HUES6 (cell line): Measurements from ENCODE around the gene MRC1.

Experiments
- H3K27ac ChIP-seq: 2 replicates; pipeline ENCODE4 v1.7.0; 2013; ENCODE audit warnings: low read depth, mild to moderate bottlenecking, low read length, inconsistent platforms
- H3K27me3 ChIP-seq: 2 replicates; pipeline ENCODE4 v1.6.1; 2013; ENCODE audit warnings: low read length; ENCODE audit not compliant: control insufficient read depth, insufficient read depth
- H3K36me3 ChIP-seq: 2 replicates; pipeline ENCODE4 v1.6.1; 2013; ENCODE audit warnings: low read length; ENCODE audit not compliant: control insufficient read depth, insufficient read depth
- H3K4me1 ChIP-seq: 2 replicates; pipeline ENCODE4 v1.6.1; 2013; ENCODE audit warnings: low read length; ENCODE audit not compliant: control insufficient read depth, insufficient read depth
- H3K4me3 ChIP-seq: 2 replicates; pipeline ENCODE4 v1.5.1; 2013; ENCODE audit warnings: low read depth, low read length
- H3K9ac ChIP-seq: one replicate; pipeline ENCODE4 v1.6.1; 2013; ENCODE audit warnings: mild to moderate bottlenecking, low read length
- H3K9me3 ChIP-seq: 2 replicates; pipeline ENCODE4 v1.6.1; 2013; ENCODE audit warnings: low read depth, low read length; ENCODE audit not compliant: control insufficient read depth, insufficient read depth

MRC1 gene

DNA sequence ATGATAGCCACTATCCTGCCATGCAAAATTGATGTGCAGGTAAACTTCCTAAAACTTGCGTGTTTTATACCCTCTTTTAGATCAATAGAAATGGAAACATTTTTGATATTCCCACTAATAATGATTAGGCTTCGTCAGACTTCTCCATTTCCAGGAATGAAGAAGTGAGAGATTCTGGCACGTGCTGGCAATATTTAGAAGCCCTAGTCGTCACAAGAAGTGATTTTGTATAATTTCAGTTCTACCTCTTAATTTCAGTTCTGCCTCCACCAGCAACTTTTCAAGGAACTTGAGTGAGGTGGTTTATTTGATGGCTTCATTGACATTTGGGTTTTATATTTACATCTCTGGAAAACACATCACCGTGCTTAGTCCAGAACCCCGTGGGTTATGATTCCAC lies 61.9 kb downstream of the MRC1 start:
- Histone ChIP-seq H3K4me1 (no peaks in the 10 kb centered on the region), H3K4me3 (no peak overlapping the region), H3K9me3 (no peaks in the 10 kb centered on the region), H3K9ac (no peak overlapping the region), H3K27me3 (no peaks in the 10 kb centered on the region), H3K27ac (no peak overlapping the region), H3K36me3 (no peaks in the 10 kb centered on the region)

DNA sequence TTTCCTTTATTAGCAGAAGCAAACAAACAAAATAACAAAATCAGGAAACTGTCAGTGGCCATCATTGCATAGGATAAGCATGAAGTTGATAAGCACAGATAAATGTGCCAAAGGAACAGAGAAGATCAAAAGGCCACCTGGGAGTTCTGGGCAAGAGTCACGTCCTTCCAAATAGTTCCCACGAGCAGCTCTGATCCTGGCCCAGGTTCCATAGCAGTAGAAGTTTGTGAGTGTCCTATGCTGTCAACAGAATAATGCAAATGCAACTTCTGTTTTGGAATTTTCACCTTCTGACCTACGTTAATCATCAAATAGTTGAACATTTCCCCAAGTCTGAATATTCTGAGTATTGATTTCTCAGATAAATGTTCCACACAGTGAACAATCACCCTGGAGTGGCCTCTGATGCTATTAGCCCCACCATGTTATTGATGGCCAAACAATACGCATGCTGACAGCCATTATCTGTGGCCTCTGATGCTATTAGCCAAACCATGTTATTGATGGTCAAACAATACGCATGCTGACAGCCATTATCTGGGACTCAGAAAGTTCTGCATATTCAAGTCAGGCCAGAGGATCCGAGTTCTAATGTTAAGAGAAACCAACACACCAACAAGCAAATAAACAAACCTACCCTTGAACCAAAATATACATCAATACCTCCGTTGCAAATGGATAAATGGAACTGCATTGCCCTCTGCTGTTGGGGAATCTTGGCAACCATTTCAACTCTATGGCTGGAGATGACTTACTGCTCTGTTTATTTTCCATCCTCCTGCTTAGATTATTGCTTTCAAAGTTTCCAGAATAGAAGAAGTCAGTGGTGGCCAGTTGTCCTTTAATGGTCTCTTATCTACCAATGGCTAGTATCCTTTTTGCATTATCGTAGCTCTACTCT lies 63.3 kb downstream of the MRC1 start:
- no peak overlapping the region for H3K27ac ChIP-seq
- no peaks in the 10 kb centered on the region for H3K27me3 ChIP-seq
- H3K4me3 ChIP-seq = no peak overlapping the region
- no peaks in the 10 kb centered on the region for H3K9me3 ChIP-seq
- no peak overlapping the region for H3K9ac ChIP-seq
- H3K4me1 ChIP-seq = no peaks in the 10 kb centered on the region
- no peaks in the 10 kb centered on the region for H3K36me3 ChIP-seq

DNA sequence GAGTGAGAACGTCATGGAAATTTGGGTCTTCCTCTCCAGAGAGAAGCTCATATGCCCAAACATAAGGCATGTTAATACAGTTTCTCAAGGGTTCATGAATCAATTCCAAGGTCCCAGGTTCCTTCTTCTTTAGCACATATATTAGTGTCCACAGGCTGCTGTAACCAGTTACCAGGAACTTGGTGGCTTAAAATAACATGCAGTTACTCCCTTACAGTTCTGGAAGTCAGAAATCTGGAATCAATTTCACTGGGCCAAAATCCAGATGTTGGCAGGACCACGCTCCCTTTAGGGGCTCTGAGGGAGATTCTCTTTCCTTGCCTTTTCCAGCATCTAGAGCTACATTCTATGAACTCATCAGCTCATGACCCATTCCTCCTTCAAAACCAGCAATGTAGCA lies 64.8 kb downstream of the MRC1 start:
- H3K27ac ChIP-seq = no peak overlapping the region

DNA sequence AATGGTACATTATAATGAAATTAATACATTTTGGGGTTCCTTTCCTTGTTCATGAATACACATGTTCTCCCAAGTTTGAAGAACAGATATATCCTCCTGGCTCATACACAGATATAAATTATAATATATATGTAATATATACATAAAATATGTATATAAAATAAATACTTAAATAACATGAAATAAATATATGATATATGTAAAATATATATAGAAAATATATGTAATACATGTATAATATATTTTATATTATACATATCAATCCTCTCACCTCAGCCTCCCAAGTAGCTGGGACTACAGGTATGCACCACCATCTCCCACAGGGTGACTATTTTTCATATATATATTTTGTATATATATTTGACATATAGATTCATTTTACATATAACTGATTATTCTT lies 68.0 kb downstream of the MRC1 start:
- no peaks in the 10 kb centered on the region for H3K36me3 ChIP-seq
- H3K27ac ChIP-seq = no peak overlapping the region
- no peaks in the 10 kb centered on the region for H3K27me3 ChIP-seq
- H3K4me1 ChIP-seq = no peaks in the 10 kb centered on the region
- H3K4me3 ChIP-seq = no peak overlapping the region
- H3K9ac ChIP-seq = no peak overlapping the region
- no peaks in the 10 kb centered on the region for H3K9me3 ChIP-seq

More for the DNA sequence above, 64.8 kb downstream of the MRC1 start:
- H3K4me3 ChIP-seq = no peak overlapping the region
- no peaks in the 10 kb centered on the region for H3K9me3 ChIP-seq
- H3K4me1 ChIP-seq = no peaks in the 10 kb centered on the region
- H3K36me3 ChIP-seq = no peaks in the 10 kb centered on the region
- no peak overlapping the region for H3K9ac ChIP-seq
- H3K27me3 ChIP-seq = no peaks in the 10 kb centered on the region

DNA sequence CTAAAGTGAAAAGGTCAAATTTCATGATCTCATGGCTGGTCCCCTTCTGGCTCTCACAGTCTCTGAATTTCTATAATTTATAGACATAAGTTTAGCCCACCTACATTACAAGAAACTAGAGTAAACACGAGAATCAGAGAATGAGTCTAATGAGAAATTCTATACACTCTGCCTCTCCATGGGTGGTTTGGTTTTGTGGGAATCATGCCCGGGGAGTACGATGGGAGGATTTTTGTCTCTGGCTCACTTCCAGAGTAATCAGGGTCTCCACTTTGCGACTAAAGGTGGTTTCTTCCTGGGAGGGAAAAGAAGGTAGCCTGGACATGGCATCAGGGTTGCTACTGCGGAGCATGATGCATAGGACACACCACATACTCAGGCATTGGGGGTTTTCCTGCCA lies 69.7 kb downstream of the MRC1 start:
- H3K9me3 ChIP-seq = no peaks in the 10 kb centered on the region
- no peak overlapping the region for H3K27ac ChIP-seq
- no peaks in the 10 kb centered on the region for H3K4me1 ChIP-seq
- H3K4me3 ChIP-seq = no peak overlapping the region
- no peaks in the 10 kb centered on the region for H3K27me3 ChIP-seq
- H3K36me3 ChIP-seq = no peaks in the 10 kb centered on the region
- H3K9ac ChIP-seq = no peak overlapping the region

DNA sequence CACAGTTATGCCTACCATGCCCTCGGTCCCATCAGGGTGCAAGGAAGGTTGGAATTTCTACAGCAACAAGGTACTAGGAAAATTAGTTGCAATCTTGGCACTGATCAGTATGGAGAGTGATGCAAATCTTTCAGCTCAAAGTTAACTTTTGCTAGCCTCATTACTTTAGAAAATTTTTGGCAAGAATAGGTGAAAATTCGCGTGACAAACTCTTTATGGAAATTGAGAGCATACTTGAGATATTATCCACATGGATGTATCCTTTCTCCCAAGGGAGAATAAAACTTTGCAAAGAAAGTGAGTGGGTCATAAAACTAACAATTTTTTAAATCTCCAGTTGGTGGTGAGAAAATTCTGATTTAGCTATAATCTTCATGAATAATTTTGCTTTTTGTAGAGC lies 71.5 kb downstream of the MRC1 start:
- no peaks in the 10 kb centered on the region for H3K4me1 ChIP-seq
- no peaks in the 10 kb centered on the region for H3K36me3 ChIP-seq
- no peak overlapping the region for H3K4me3 ChIP-seq
- H3K9me3 ChIP-seq = no peaks in the 10 kb centered on the region
- no peak overlapping the region for H3K9ac ChIP-seq
- no peak overlapping the region for H3K27ac ChIP-seq
- no peaks in the 10 kb centered on the region for H3K27me3 ChIP-seq

DNA sequence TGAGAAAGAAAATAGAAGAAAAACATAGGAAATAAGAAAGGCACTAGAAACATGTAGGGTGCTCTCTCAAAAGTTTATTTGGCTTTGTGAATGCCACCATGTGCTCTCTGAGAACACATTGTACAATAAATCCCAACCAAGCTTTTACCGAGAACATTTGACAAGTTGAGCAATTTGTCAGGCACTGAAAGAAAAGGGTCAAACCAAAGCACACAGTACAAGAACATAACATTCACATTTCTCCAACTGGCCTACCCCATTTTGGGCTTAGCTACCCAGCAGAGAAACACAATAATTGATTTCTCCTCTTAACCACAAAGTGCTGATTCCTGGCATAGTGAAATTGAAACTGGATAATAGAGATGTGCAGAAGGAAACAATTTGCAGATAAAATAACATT lies 73.4 kb downstream of the MRC1 start:
- Histone ChIP-seq H3K4me3 (no peak overlapping the region), H3K4me1 (no peaks in the 10 kb centered on the region), H3K36me3 (no peaks in the 10 kb centered on the region), H3K9me3 (no peaks in the 10 kb centered on the region), H3K27me3 (no peaks in the 10 kb centered on the region), H3K9ac (no peak overlapping the region), H3K27ac (no peak overlapping the region)

DNA sequence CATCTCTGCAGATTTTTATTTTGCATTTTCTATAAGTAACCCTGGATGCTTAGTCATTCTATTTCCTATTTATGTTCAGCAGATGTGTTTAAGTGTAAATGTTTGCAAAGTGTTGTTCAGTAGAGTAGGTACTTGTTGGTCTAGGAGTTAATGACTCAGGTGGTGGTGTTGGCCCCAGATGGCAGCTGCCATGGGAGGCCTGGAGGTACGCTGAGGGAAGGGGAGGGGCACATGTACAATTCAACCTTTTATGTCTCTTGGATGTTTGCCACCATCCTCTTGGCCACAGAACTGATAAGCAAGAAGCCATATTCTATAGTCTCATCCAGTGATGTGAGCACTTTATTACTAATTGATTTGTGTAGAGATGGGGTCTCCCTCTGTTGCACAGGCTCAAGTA lies 74.5 kb downstream of the MRC1 start:
- Histone ChIP-seq H3K9me3 (no peaks in the 10 kb centered on the region), H3K36me3 (no peaks in the 10 kb centered on the region), H3K9ac (no peak overlapping the region), H3K4me3 (no peak overlapping the region), H3K27ac (no peak overlapping the region), H3K27me3 (no peaks in the 10 kb centered on the region), H3K4me1 (no peaks in the 10 kb centered on the region)

DNA sequence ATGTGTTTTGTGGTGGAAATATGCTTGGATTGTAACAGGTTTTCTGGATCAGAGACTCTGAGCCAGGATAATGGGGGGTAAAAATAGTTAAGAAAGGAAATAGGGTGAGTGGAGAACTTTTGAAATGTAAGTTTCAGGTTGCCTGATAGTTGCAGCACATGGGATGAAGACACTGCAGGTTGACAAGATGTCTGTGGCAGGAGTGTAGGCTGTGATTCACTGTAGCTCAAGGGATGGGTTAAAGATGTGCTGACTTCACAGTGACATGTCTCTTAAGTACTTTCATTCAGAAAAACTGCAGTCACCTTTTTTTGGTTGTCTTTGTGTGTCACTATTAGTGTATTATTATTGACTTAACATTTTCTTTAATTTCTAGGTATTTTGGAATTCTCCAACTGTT lies 79.0 kb downstream of the MRC1 start:
- Histone ChIP-seq H3K27ac (no peak overlapping the region), H3K27me3 (no peaks in the 10 kb centered on the region), H3K9me3 (no peaks in the 10 kb centered on the region), H3K4me3 (no peak overlapping the region), H3K4me1 (no peaks in the 10 kb centered on the region), H3K36me3 (no peaks in the 10 kb centered on the region), H3K9ac (no peak overlapping the region)

DNA sequence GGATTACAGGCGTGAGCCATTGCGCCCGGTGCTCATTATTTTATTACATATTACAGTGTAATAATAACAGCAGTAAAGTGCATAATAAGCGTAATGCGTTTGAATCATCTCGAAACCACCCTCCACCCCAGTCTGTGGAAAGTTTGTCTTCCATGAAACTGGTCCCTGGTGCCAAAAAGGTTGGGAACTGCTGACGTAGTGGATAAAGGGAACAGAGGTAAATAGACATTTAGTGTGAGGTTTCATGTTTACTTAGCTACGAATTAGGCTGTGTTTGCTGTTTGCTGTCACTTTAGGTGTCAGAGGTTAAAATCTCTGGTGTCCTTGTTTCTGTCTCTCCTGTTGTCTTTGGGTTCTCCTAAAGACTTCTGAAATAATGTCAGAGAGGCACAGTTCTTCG lies 82.3 kb downstream of the MRC1 start:
- H3K4me3 ChIP-seq = no peak overlapping the region
- no peak overlapping the region for H3K27ac ChIP-seq
- no peaks in the 10 kb centered on the region for H3K27me3 ChIP-seq
- no peaks in the 10 kb centered on the region for H3K9me3 ChIP-seq
- no peaks in the 10 kb centered on the region for H3K4me1 ChIP-seq
- H3K36me3 ChIP-seq = no peaks in the 10 kb centered on the region
- H3K9ac ChIP-seq = no peak overlapping the region

DNA sequence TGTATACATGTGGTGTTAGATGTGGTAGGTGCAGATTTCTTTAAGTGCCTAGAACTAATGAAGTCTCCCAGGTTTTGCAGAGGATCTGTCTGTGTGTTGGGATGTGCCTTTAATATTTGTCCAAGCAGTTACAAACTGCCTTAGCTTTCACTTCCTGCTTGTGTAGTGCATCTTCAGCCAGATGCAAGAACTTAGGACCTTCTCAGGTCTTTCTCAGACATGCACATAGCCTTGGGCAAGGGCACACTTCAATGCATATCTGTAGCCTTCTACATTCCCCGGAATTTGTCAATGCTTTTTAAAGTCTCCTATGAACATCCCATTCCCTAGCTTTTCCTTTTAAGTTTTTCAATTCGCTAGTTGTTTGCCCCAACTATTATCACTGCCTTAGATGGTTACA lies 95.4 kb downstream of the MRC1 start:
- no peaks in the 10 kb centered on the region for H3K4me1 ChIP-seq
- no peak overlapping the region for H3K4me3 ChIP-seq
- H3K27me3 ChIP-seq = no peaks in the 10 kb centered on the region
- H3K36me3 ChIP-seq = no peaks in the 10 kb centered on the region
- no peak overlapping the region for H3K27ac ChIP-seq
- no peak overlapping the region for H3K9ac ChIP-seq
- no peaks in the 10 kb centered on the region for H3K9me3 ChIP-seq
